Transverse colon (tissue), 4 donors: ENCODE results near the gene CLDN9.

ENCODE experiments used
- CTCF ChIP-seq, 5 experiments: fragments of 200-600 bp in 3 of 5; fragments of 450-650 bp in 2 of 5; sonication (generic) in 3 of 5; IDR thresholded peaks; 1 replicate in 2 of 5; 2 replicates in 3 of 5; pipeline ENCODE4 v1.5.1; 2016 to 2017; ENCODE audit warnings: antibody characterized with exemption in 5 of 5, inconsistent platforms in 3 of 5, mild to moderate bottlenecking in 2 of 5, moderate library complexity in 1 of 5
- POLR2AphosphoS5 ChIP-seq, 3 donors: sonication (generic); formaldehyde crosslinking; IDR thresholded peaks; one replicate each; pipeline ENCODE4 v1.6.1; 2016; ENCODE audit warnings: antibody characterized with exemption in 3 of 3

- TF ChIP-seq CTCF (IDR thresholded peaks at IDR 0.05): no peak
- TF ChIP-seq POLR2AphosphoS5 (IDR thresholded peaks at IDR 0.05): peak in 2 of 3 donors; percentile 47 to 48
Observed at GRCh38 chr16:2968738-2969544, 43.8 kb upstream of the CLDN9 start, which contains the start of gene PAQR4.
